CD14-positive monocyte (primary cell): ENCODE measurements around the gene FOXP4. TPM values are rescaled to one million over a fixed set of nuclear protein-coding genes. Genes with fewer than 3 reads are reported as not detected.

Source experiments
- DNase-seq, 3 donors: peaks; one replicate each; pipeline ENCODE4 v3.0.0-alpha.2; 2011 to 2022
- H2AFZ ChIP-seq: 2 replicates; pipeline ENCODE4 v1.6.0; 2012; ENCODE audit warnings: mild to moderate bottlenecking, low read depth, low read length, inconsistent platforms; ENCODE audit not compliant: insufficient read depth, poor library complexity, severe bottlenecking
- H3K27ac ChIP-seq, 2 donors: 1 replicate in 1 of 2; 2 replicates in 1 of 2; pipeline ENCODE4 v1.5.1; 2012 to 2013; ENCODE audit warnings: low read length in 2 of 2, control low read depth in 1 of 2, inconsistent platforms in 1 of 2, low read depth in 1 of 2, mild to moderate bottlenecking in 1 of 2
- H3K27me3 ChIP-seq, 2 donors: one replicate each; pipeline versions ENCODE4 v1.6.0 to v1.6.1; 2011 to 2013; ENCODE audit warnings: low read length in 2 of 2; ENCODE audit not compliant: control insufficient read depth in 2 of 2, insufficient read depth in 2 of 2
- H3K36me3 ChIP-seq, 2 donors: replicated peaks in 1 of 2; 1 replicate in 1 of 2; 2 replicates in 1 of 2; pipeline versions ENCODE4 v1.5.1 to v1.6.1; 2012 to 2013; ENCODE audit warnings: low read length in 2 of 2, control low read depth in 1 of 2, inconsistent platforms in 1 of 2, mild to moderate bottlenecking in 1 of 2; ENCODE audit not compliant: insufficient read depth in 2 of 2, control insufficient read depth in 1 of 2
- H3K4me1 ChIP-seq, 2 donors: 1 replicate in 1 of 2; 2 replicates in 1 of 2; pipeline versions ENCODE4 v1.5.1 to v1.6.1; 2012 to 2013; ENCODE audit warnings: low read length in 2 of 2, control low read depth in 1 of 2, inconsistent platforms in 1 of 2, mild to moderate bottlenecking in 1 of 2, moderate library complexity in 1 of 2; ENCODE audit not compliant: insufficient read depth in 2 of 2, control insufficient read depth in 1 of 2
- H3K4me2 ChIP-seq: replicated peaks from 2 replicates; pipeline ENCODE3; 2012; ENCODE audit warnings: low read length, moderate library complexity, mild to moderate bottlenecking; ENCODE audit not compliant: poor library complexity, severe bottlenecking; ENCODE audit errors: extremely low read depth
- H3K4me3 ChIP-seq, 3 experiments: fragments of 200-600 bp in 1 of 3; sonication (generic) in 1 of 3; replicated peaks in 1 of 3; 1 replicate in 2 of 3; 2 replicates in 1 of 3; pipeline ENCODE4 v1.5.1; 2011 to 2013; ENCODE audit warnings: low read length in 3 of 3, mild to moderate bottlenecking in 3 of 3, control low read depth in 2 of 3, low read depth in 2 of 3, inconsistent platforms in 1 of 3, moderate library complexity in 1 of 3
- H3K79me2 ChIP-seq: 2 replicates; pipeline ENCODE4 v1.6.0; 2012; ENCODE audit warnings: mild to moderate bottlenecking, control low read depth, inconsistent platforms, low read length, moderate library complexity; ENCODE audit not compliant: insufficient read depth
- H3K9ac ChIP-seq: 2 replicates; pipeline ENCODE4 v1.6.0; 2017; ENCODE audit warnings: low read length, mild to moderate bottlenecking; ENCODE audit not compliant: insufficient read depth, poor library complexity, severe bottlenecking
- H3K9me3 ChIP-seq, 2 donors: replicated peaks in 1 of 2; 1 replicate in 1 of 2; 2 replicates in 1 of 2; pipeline versions ENCODE4 v1.5.1 to v1.6.1; 2012 to 2013; ENCODE audit warnings: low read length in 2 of 2, control low read depth in 1 of 2; ENCODE audit not compliant: control insufficient read depth in 1 of 2, insufficient read depth in 1 of 2
- H4K20me1 ChIP-seq: 2 replicates; pipeline ENCODE4 v1.6.0; 2012; ENCODE audit warnings: mild to moderate bottlenecking, low read length, control low read depth, moderate library complexity; ENCODE audit not compliant: insufficient read depth
- H3K27ac Mint-ChIP-seq, 7 donors: one replicate each; pipeline ENCODE4 v1.8.0; 2020; ENCODE audit warnings: mild to moderate bottlenecking in 7 of 7, mixed read lengths in 7 of 7, moderate library complexity in 6 of 7, inconsistent platforms in 2 of 7
- H3K27me3 Mint-ChIP-seq, 3 donors: one replicate each; pipeline ENCODE4 v1.8.0; 2021 to 2022; ENCODE audit warnings: low read depth in 3 of 3, mild to moderate bottlenecking in 3 of 3, mixed read lengths in 3 of 3, moderate library complexity in 3 of 3, inconsistent platforms in 1 of 3
- H3K36me3 Mint-ChIP-seq, 2 donors: one replicate each; pipeline ENCODE4 v1.8.0; 2020; ENCODE audit warnings: mixed read lengths in 2 of 2, inconsistent platforms in 1 of 2, mild to moderate bottlenecking in 1 of 2
- H3K4me1 Mint-ChIP-seq: one replicate; pipeline ENCODE4 v1.8.0; 2020; ENCODE audit warnings: mild to moderate bottlenecking, mixed read lengths
- H3K4me3 Mint-ChIP-seq, 2 donors: one replicate each; pipeline ENCODE4 v1.8.0; 2020; ENCODE audit warnings: mild to moderate bottlenecking in 2 of 2, mixed read lengths in 2 of 2, moderate library complexity in 1 of 2
- H3K9me3 Mint-ChIP-seq, 7 donors: one replicate each; pipeline ENCODE4 v1.8.0; 2020 to 2022; ENCODE audit warnings: mixed read lengths in 7 of 7, mild to moderate bottlenecking in 6 of 7, moderate library complexity in 6 of 7, inconsistent platforms in 2 of 7
- WGBS: methylation state at CpG from one replicate; pipeline ENCODE4 v1.1.5; 2013; ENCODE audit warnings: missing lambda C conversion rate; ENCODE audit not compliant: insufficient coverage; 5-methylcytosine and 5-hydroxymethylcytosine counted together
- intact Hi-C, 2 donors: fragments of 100-400 bp; cut with micrococcal nuclease; formaldehyde crosslinking; loops; one replicate each; pipeline versions ENCODE4 v1.15.0 to v1.15.1; 2023
- polyA plus RNA-seq, 3 donors: library from polyadenylated mRNA; depleted of rRNA in 1 of 3; unstranded in 2 of 3; stranded (reverse) in 1 of 3; fragments of 300-500 nt in 2 of 3; fragments of >200 nt in 1 of 3; fragmentation: Illumina TruSeq in 2 of 3; gene quantifications; 1 replicate in 2 of 3; 2 replicates in 1 of 3; pipeline ENCODE4 v1.2.3, GENCODE V29; 2012 to 2021
- TF ChIP-seq, protein P1 (sequence below): fragments of 200-600 bp; IDR thresholded peaks from one replicate; pipeline ENCODE4 v1.8.0; 2022; ENCODE audit warnings: antibody characterized with exemption, mild to moderate bottlenecking

Gene FOXP4
- polyA plus RNA-seq, 3 donors: 0.62 to 7.6 (median 0.65) TPM

DNA sequence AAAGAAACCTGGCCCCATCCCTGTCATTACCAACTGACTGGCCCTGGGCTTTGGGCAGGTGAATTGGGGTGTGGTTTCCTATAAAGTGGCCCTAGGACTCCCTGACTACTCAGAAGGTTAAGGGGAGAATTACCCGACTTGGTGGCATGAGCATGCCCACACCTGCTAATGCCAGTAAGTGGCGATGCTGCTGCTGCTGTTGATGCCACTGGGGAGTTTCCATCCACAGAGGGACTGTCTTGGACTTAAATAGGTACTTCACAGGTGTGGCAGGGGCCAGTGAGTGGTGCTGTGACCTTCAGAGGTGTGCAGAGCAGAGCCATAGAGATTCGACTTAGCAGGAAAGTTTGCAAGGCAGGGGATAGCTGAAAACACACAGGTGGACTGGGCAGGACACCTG is 59.5 kb downstream of the FOXP4 start:
- 81% methylated on average over 3 of the region's 3 CpGs for WGBS
- no peak overlapping the region for H3K4me3 Mint-ChIP-seq
- intact Hi-C loops: loop anchor here (2.0 to 10.0 kb wide), 3 partner anchors 77 to 169 kb away; partner anchors contain the start of gene FRS3 (in 1 of the 2)
- H3K27ac Mint-ChIP-seq: peak overlapping the region in 1 of 7 donors; percentile 3
- H3K4me1 ChIP-seq: peaks cover 0 to 6% of the 10 kb centered on the region in 2 donors
- H3K79me2 ChIP-seq: no peaks in the 10 kb centered on the region
- H2AFZ ChIP-seq: no peak overlapping the region
- H3K36me3 Mint-ChIP-seq: peaks cover 2 to 3% of the 10 kb centered on the region in 2 donors
- TF ChIP-seq, protein P1, sequence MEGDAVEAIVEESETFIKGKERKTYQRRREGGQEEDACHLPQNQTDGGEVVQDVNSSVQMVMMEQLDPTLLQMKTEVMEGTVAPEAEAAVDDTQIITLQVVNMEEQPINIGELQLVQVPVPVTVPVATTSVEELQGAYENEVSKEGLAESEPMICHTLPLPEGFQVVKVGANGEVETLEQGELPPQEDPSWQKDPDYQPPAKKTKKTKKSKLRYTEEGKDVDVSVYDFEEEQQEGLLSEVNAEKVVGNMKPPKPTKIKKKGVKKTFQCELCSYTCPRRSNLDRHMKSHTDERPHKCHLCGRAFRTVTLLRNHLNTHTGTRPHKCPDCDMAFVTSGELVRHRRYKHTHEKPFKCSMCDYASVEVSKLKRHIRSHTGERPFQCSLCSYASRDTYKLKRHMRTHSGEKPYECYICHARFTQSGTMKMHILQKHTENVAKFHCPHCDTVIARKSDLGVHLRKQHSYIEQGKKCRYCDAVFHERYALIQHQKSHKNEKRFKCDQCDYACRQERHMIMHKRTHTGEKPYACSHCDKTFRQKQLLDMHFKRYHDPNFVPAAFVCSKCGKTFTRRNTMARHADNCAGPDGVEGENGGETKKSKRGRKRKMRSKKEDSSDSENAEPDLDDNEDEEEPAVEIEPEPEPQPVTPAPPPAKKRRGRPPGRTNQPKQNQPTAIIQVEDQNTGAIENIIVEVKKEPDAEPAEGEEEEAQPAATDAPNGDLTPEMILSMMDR: no peak
- no peak overlapping the region for H3K9ac ChIP-seq
- H3K4me3 ChIP-seq: no peak overlapping the region
- H3K27me3 ChIP-seq: no peaks in the 10 kb centered on the region
- DNase-seq: no peak
- H3K4me2 ChIP-seq: no peak overlapping the region
- no peaks in the 10 kb centered on the region for H3K9me3 ChIP-seq
- H4K20me1 ChIP-seq: no peaks in the 10 kb centered on the region
- no peaks in the 10 kb centered on the region for H3K9me3 Mint-ChIP-seq
- peaks cover 2 to 8% (median 6%) of the 10 kb centered on the region in 3 donors for H3K27me3 Mint-ChIP-seq
- no peaks in the 10 kb centered on the region for H3K36me3 ChIP-seq
- H3K27ac ChIP-seq: no peak overlapping the region
- H3K4me1 Mint-ChIP-seq: peaks cover 13% of the 10 kb centered on the region

DNA sequence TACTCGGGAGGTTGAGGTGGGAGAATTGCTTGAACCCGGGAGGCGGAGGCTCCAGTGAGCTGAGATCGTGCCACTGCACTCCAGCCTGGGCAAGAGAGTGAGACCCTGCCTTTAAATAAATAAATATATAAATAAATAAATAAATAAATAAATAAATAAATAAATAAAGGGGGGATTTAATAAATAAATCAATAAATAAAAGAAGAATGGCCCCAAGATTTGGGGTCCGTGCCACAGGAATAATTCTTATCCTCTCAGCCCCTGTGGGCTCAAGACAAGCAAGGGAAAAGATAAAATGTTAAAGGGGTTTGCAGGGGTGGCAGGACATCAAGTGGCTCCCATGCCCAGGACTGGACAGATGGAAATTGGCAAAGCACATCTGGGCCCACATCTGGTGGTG is 60.9 kb downstream of the FOXP4 start:
- no peak overlapping the region for H2AFZ ChIP-seq
- peaks cover 0 to 6% of the 10 kb centered on the region in 2 donors for H3K4me1 ChIP-seq
- H3K27ac Mint-ChIP-seq: no peak overlapping the region
- H4K20me1 ChIP-seq: no peaks in the 10 kb centered on the region
- no peak for DNase-seq
- no peaks in the 10 kb centered on the region for H3K9me3 Mint-ChIP-seq
- TF ChIP-seq, protein P1: no peak
- H3K36me3 ChIP-seq: no peaks in the 10 kb centered on the region
- H3K4me1 Mint-ChIP-seq: peaks cover 12% of the 10 kb centered on the region
- H3K27me3 Mint-ChIP-seq: peaks cover 2 to 9% (median 6%) of the 10 kb centered on the region in 3 donors
- no peak overlapping the region for H3K4me3 Mint-ChIP-seq
- no peaks in the 10 kb centered on the region for H3K79me2 ChIP-seq
- no peaks in the 10 kb centered on the region for H3K36me3 Mint-ChIP-seq
- H3K4me3 ChIP-seq: no peak overlapping the region
- H3K4me2 ChIP-seq: no peak overlapping the region
- H3K9ac ChIP-seq: no peak overlapping the region
- no peak overlapping the region for H3K27ac ChIP-seq
- H3K9me3 ChIP-seq: no peaks in the 10 kb centered on the region
- intact Hi-C loops: loop anchor here (10.0 kb wide), 2 partner anchors 158 to 168 kb away; partner anchors contain the start of gene FRS3 (in 1 of the 2)
- WGBS: 100% methylated on average over 1 of the region's 5 CpGs
- no peaks in the 10 kb centered on the region for H3K27me3 ChIP-seq
